Measurements from ENCODE around the gene CTNND2. TPM values are rescaled to one million over a fixed set of nuclear protein-coding genes. Genes with fewer than 3 reads are reported as not detected.
A peak's percentile ranks its signal among the peaks of the same experiment; 100 is the strongest.

CTNND2 gene
- total and polyA plus RNA-seq, 8 donors, result 9.2 to 62.8 (median 43.7) TPM

- Histone ChIP-seq H3K4me3 (peak overlapping the region in 1 of 4 donors; percentile 54), H3K9me3 (no peaks in the 10 kb centered on the region), H3K27me3 (no peaks in the 10 kb centered on the region), H3K4me1 (peaks cover 8 to 10% (median 9%) of the 10 kb centered on the region in 3 donors), H3K36me3 (no peaks in the 10 kb centered on the region), H3K27ac (no peak overlapping the region)
- TF ChIP-seq, protein P1, sequence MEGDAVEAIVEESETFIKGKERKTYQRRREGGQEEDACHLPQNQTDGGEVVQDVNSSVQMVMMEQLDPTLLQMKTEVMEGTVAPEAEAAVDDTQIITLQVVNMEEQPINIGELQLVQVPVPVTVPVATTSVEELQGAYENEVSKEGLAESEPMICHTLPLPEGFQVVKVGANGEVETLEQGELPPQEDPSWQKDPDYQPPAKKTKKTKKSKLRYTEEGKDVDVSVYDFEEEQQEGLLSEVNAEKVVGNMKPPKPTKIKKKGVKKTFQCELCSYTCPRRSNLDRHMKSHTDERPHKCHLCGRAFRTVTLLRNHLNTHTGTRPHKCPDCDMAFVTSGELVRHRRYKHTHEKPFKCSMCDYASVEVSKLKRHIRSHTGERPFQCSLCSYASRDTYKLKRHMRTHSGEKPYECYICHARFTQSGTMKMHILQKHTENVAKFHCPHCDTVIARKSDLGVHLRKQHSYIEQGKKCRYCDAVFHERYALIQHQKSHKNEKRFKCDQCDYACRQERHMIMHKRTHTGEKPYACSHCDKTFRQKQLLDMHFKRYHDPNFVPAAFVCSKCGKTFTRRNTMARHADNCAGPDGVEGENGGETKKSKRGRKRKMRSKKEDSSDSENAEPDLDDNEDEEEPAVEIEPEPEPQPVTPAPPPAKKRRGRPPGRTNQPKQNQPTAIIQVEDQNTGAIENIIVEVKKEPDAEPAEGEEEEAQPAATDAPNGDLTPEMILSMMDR (IDR thresholded peaks at IDR 0.05), result no peak
- WGBS, 2 donors, result 29 to 46% methylated on average over 12 of the region's 12 CpGs
- DNase-seq (peak in 4 of 6 donors; percentile 21 to 63 (median 40)), FAIRE-seq (no peak), ATAC-seq (peak in 2 of 4 donors; percentile 0 to 7)
- intact Hi-C loops (cut with DNase I), result no loop called here
These were observed 960 bp upstream of the CTNND2 start for GRCh38 chr5:11905206-11905605.

GRCh38 chr5:11903614-11904264 is 507 bp downstream of the CTNND2 start:
- peak overlapping the region; percentile 47 to 85 (median 68) for H3K4me3 ChIP-seq
- no peaks in the 10 kb centered on the region for H3K27me3 ChIP-seq
- no peak for FAIRE-seq

DNA sequence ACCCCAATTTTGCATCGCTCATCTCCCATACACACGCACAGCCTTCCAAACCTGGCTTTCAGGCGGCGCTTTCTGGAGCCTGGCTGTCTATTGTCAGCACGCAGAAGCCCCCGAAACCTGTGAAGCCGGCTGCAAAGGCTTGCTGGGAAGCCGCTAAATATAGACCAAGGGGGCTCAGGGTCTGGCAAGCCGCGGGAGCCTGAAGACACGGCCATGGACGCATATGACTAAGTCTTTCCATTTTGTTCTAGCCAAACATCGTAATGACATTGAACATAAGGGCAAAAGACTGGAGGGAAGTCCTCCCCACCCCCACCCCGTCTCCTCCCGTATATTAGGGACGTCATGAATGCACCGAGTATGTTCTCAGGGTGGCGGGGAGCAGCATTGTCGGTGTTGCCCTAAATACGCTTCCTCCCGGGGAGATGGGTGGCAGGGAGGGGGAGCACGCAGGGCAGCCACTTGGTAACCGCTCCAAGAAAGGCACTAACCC is 1.1 kb downstream of the CTNND2 start:
- peaks cover 10 to 19% (median 17%) of the 10 kb centered on the region in 3 donors for H3K4me1 ChIP-seq
- 1% methylated on average over 22 to 23 of the region's 23 CpGs for WGBS, 2 donors
- peak overlapping the region; percentile 47 to 85 (median 68) for H3K4me3 ChIP-seq
- ATAC-seq (peak; percentile 34 to 58 (median 50)), DNase-seq (peak in 2 of 6 donors; percentile 57 to 64), FAIRE-seq (no peak)
- H3K36me3 ChIP-seq, result no peaks in the 10 kb centered on the region
- intact Hi-C loops (cut with DNase I), result no loop called here
- H3K27ac ChIP-seq, result peak overlapping the region; percentile 63 to 96 (median 86)
- TF ChIP-seq, protein P1 (IDR thresholded peaks at IDR 0.05), result no peak
- H3K9me3 ChIP-seq, result no peaks in the 10 kb centered on the region
- no peaks in the 10 kb centered on the region for H3K27me3 ChIP-seq

More at GRCh38 chr5:11903614-11904264, 507 bp downstream of the CTNND2 start:
- intact Hi-C loops (cut with DNase I), result no loop called here
- TF ChIP-seq, protein P1 (IDR thresholded peaks at IDR 0.05), result no peak
- H3K4me1 ChIP-seq, result peaks cover 10 to 17% (median 17%) of the 10 kb centered on the region in 3 donors
- DNase-seq (peak; percentile 53 to 85 (median 72)), ATAC-seq (peak; percentile 52 to 77 (median 62))
- H3K9me3 ChIP-seq, result no peaks in the 10 kb centered on the region
- H3K36me3 ChIP-seq, result no peaks in the 10 kb centered on the region
- peak overlapping the region; percentile 63 to 96 (median 86) for H3K27ac ChIP-seq
- 0 to 1% methylated on average over 58 to 97 of the region's 97 CpGs for WGBS, 2 donors

- TF ChIP-seq, protein P1 (IDR thresholded peaks at IDR 0.05), result no peak
- peak overlapping the region; percentile 8 to 85 (median 68) for H3K4me3 ChIP-seq
- H3K9me3 ChIP-seq, result no peaks in the 10 kb centered on the region
- peak overlapping the region in 3 of 4 donors; percentile 78 to 96 (median 94) for H3K27ac ChIP-seq
- H3K4me1 ChIP-seq, result peaks cover 10 to 21% (median 17%) of the 10 kb centered on the region in 3 donors
- FAIRE-seq (no peak), ATAC-seq (peak; percentile 25 to 64 (median 48)), DNase-seq (peak in 4 of 6 donors; percentile 21 to 44 (median 23))
- no peaks in the 10 kb centered on the region for H3K27me3 ChIP-seq
- intact Hi-C loops (cut with DNase I), result no loop called here
- 13 to 19% methylated on average over 8 of the region's 8 CpGs for WGBS, 2 donors
- no peaks in the 10 kb centered on the region for H3K36me3 ChIP-seq
These were observed 2.0 kb downstream of the CTNND2 start for GRCh38 chr5:11902201-11902619.

GRCh38 chr5:11898787-11899186 is 5.5 kb downstream of the CTNND2 start:
- FAIRE-seq (no peak), ATAC-seq (no peak), DNase-seq (no peak)
- H3K27ac ChIP-seq, result no peak overlapping the region
- H3K36me3 ChIP-seq, result no peaks in the 10 kb centered on the region
- intact Hi-C loops (cut with DNase I), result no loop called here
- TF ChIP-seq, protein P1 (IDR thresholded peaks at IDR 0.05), result no peak
- WGBS, 2 donors, result 93 to 95% methylated on average over 2 of the region's 2 CpGs
- H3K27me3 ChIP-seq, result no peaks in the 10 kb centered on the region
- no peak overlapping the region for H3K4me3 ChIP-seq
- H3K9me3 ChIP-seq, result no peaks in the 10 kb centered on the region
- H3K4me1 ChIP-seq, result peaks cover 15 to 33% (median 20%) of the 10 kb centered on the region in 3 donors
